DMS 273 (cell line): ENCODE results near the gene TAF6L.
"Not testable (repeated sequence)": the region's sequence is repeated elsewhere in the genome, so short reads cannot be mapped to it uniquely, and the experiment has no call there.

ENCODE experiments used
- DNase-seq: peaks from one replicate; lab custom pipeline; 2025; ENCODE audit not compliant: unreplicated experiment; lab: John Stamatoyannopoulos, UW

Gene TAF6L, protein sequence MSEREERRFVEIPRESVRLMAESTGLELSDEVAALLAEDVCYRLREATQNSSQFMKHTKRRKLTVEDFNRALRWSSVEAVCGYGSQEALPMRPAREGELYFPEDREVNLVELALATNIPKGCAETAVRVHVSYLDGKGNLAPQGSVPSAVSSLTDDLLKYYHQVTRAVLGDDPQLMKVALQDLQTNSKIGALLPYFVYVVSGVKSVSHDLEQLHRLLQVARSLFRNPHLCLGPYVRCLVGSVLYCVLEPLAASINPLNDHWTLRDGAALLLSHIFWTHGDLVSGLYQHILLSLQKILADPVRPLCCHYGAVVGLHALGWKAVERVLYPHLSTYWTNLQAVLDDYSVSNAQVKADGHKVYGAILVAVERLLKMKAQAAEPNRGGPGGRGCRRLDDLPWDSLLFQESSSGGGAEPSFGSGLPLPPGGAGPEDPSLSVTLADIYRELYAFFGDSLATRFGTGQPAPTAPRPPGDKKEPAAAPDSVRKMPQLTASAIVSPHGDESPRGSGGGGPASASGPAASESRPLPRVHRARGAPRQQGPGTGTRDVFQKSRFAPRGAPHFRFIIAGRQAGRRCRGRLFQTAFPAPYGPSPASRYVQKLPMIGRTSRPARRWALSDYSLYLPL

DNA sequence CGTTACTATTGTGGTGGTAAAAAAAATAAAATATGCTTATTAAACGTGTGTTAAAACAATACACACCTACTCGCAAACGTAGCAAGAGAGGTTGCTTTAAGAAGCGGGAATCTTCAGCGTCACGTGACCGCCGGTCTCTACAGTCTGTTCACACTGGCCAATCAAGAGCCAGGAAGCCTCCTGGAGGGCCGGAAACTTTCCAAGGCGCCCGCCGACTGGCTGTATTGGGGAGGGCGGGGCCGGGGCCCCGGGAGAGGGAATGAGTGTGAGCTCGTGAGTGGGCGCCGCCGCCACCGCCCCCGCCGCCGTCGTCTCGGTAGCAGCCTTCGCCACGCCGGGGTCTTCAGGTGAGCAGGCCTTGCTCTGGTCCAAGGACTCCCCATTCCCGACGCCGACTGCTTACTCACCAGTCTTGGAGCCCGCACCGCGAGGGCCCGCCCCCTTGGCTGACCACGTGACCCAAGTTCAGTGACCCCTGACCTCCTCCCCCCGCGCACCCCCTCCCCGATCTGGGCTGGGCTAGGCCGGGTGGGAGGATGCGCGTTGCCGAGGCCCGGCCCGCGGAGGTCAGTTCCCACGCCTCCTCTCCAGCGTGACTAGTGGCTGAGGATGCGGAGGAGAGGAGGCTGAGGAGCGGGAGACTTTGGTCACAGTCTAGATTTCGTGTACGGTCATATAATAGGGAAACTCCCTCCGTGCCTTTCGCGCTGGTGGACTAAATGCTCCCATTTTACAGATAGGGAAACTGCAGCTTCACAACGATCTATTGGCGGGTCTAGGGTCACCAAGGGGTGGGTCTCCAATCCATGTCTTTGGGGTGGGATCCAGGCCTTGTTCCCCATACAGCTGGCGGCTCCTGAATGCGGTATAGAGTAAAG, at the start of gene TAF6L:
TAF6L (plus strand) TSS at position 253 of the 878 bp plus-strand sequence. CDS start 4,388 bp downstream, outside the sequence.
- peak; percentile 98 for DNase-seq

GRCh38 chr11:62721994-62722393, 49.2 kb upstream of the TAF6L start:
- DNase-seq = peak; percentile 17

- no peak for DNase-seq
Measured at GRCh38 chr11:62724171-62724570, 47.0 kb upstream of the TAF6L start.

DNA sequence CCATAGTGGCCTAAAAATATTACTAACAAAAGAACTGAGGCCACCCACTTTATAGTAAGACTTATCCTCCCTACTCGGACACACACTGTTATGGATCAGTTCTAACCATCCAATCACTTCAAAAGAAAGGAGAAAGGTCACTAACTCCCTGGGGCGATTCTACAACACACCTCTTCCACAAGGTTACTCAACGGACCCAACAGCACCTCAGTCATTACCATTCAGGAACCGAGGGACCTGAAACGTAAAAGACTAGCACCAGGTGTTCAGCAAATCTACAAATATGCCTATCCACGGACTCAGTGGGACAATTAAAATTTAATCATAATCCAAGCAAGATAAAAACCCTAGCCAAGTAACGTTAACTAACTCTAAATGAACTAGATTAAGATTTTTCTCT, 45.5 kb upstream of the TAF6L start:
- DNase-seq = no peak

DNA sequence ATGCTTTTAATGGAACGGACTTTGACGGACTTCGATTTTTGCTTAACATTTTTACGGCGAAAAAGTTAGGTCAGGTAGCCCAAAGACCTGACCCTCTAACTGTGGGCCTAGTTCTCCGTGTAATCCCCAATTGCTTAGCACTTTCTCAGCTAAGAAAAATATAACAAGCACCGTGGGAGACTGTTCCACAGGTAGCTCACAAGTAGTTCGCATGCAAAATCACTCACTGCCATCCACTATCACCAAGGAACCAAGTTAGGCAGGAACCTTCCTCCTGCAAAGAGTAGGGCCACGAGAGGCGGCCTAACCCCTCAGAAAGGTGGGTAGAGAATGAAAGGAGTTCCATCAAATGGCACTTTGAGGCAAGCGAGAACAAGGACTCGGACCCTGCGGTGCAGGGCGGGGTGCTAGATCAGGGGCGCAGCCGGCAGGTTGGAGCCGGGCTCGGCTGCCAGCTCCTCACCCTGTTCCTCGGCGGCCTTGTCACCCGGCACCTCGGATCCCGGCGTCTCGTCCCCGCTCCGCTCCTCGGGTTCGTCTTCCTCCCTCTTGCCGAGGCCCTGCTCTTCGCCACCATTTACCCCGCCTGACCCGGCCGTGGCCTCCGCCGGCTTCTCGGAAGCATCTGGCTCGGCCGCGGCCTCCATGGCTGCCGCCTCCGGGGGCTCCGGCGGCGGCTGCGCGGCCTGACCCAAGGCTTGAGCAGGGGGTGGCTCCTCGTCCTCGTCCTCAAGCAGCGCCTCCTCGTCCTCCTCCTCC, 44.9 kb upstream of the TAF6L start:
- DNase-seq = peak; percentile 60

- no peak for DNase-seq
Measured at GRCh38 chr11:62726915-62727164, 44.4 kb upstream of the TAF6L start.

DNA sequence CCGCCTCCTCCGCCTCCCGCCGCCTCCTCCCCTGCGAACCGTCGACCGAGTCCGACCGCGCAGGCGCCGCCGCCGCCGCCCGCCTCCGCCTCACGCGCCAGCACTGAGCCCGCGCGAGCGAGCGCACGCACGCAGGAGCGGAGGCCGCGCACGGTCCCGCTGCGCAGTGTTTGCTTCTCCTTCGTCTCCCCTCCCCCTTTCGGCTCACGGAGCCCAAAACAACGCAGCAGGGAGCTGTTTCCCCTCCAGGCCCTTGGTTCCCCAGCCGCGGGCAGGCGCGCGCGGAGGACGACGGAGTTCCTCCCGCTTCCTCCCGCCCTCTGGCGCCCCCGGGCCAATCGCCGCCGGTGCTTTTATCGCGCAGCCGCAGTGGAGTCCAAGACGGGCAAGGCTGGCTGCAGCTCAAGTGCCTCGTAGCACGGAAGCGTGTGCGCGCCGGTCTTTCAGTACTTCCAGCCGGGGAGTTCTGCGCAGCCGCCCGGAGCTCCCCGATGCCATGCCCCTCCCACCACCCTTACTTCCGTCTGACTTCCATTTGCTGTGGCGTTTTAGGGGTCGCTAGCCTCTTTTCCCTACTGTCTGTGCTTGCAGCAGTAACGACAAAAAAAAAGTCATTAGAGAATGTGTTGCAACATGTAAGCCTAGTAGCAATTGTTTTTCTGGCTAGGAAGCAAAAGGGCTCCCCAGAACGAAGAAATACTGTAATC, 43.9 kb upstream of the TAF6L start, which contains the start of gene HNRNPUL2:
HNRNPUL2 (minus strand) TSS at position 293 of the 707 bp plus-strand sequence. CDS start 301 bp downstream, outside the sequence.
- peak; percentile 99 for DNase-seq

- DNase-seq = peak; percentile 97
Measured at GRCh38 chr11:62727872-62728170, 43.4 kb upstream of the TAF6L start.

- DNase-seq = peak; percentile 90
Measured at GRCh38 chr11:62728171-62728988, 42.8 kb upstream of the TAF6L start, which contains the start of gene TTC9C. TSS of gene TTC9C (plus strand) at chr11:62728486. CDS start at chr11:62728849, 363 bp downstream.

DNA sequence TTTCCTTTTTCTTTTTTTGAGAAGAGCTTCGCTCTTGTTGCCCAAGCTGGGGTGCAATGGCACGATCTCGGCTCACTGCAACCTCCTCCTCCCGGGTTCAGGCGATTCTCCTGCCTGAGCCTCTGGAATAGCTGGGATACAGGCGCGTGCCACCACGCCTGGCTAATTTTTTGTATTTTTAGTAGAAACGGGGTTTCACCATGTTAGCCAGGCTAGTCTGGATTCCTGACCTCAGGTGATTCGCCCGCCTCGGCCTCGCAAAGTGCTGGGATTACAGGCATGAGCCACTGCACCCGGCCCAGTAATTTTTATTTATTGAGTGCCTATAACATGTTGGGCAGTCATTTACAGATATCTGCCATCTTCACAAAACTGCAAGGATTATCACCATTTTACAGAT, 41.1 kb upstream of the TAF6L start:
- DNase-seq = not testable (repeated sequence)

GRCh38 chr11:62732830-62733229, 38.4 kb upstream of the TAF6L start:
- DNase-seq = peak; percentile 25

DNA sequence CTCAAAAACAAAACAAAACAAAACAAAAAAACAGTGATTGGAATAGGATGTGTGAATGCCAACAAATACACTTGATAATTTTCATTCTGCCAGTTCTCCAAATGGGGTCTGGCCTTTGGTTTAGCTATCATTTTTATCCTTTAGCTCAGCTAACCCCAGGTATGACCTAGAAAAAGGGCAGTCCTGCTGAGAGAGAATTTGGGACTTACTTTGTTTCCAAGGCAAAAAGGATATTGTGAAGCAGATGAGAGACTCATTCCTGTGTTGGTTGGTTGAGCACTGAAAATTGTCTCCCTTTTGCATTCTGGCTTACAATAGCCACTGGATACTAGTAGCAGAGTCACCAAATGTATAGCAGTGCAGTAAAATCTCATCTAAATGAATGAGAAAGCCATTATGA, 34.0 kb upstream of the TAF6L start:
- DNase-seq = no peak

DNA sequence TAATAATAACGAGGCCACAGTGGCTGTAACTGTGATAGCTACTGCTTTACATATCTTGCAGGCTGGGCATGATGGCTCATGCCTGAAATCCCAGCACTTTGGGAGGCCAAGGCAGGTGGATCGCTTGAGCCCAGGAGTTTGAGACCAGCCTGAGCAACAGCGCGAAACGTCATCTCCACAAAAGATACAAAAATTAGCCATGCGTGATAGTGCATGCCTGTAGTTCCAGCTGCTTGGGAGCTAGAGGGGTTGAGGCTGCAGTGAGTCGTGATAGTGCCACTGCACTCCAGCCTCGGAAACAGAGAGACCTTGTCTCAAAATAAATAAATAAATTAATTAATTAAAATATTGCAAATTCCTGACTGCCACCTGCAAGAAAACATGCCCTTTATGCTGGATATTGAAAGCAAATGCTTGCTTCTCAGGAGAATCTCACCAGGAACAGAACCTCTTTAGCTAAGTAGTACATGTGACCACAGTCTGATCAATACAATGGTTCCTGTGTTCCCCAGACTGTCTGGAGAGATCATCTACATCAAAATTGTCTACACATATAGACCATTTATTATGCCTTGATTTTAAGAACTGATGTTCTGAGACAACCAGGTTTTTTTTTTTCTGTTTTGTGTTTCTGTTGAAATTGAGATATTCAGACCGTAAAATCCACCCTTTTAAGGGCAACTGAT, 23.6 kb upstream of the TAF6L start:
- no peak for DNase-seq

DNA sequence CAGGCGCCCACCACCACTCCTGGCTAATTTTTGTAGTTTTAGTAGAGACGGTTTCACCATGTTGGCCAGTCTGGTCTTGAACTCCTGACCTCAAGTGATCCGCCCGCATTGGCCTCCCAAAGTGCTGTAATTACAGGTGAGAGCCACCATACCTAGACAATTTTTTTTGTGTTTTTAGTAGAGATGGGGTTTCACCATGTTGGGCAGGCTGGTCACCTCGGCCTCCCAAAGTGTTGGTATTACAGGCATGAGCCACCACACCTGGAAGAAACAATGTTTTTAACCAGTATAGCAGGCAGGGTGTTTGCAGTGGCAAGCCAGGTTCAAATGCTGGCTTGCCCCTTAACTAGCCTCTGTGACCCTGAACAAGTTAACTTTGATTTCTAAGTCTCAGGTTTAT, 21.3 kb upstream of the TAF6L start:
- not testable (repeated sequence) for DNase-seq

DNA sequence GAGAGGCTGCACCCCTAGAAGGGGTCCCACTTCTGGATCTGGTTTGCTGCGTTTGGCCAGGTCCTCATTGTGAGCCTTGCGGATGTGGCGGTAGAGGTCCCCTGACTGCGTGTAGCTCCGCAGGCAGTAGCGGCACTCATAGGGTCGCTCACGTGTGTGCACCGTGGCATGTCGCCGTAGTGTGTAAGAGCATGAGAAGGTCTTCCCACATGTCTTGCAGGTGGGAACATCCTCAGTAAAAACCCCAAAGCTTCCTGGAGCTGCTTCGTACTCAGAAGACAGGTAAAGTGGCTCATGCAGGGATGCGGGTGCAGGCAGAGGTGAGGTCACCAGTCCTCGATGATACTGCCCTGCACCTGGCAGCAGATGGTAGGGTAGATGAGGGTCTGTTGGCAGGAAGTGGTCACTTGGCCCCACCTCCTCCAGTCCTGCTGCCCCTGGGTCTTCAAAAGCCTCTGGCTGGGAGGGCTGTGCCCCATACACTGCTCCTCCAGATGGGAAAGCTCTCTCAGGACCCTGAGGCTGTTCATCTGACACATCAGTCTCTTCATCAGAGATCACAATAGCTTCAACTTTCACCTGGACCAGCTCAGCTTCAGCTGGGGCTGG, 18.9 kb upstream of the TAF6L start:
- DNase-seq = no peak

GRCh38 chr11:62752994-62753735, 18.0 kb upstream of the TAF6L start:
- no peak for DNase-seq

GRCh38 chr11:62753736-62754603, 17.2 kb upstream of the TAF6L start, which contains the start of gene ZBTB3:
TSS of gene ZBTB3 (minus strand) at chr11:62754160. CDS start at chr11:62753664, 496 bp downstream.
- DNase-seq = peak; percentile 98
